ENCODE measurements around the gene PDAP1.

- TF ChIP-seq, protein P1, sequence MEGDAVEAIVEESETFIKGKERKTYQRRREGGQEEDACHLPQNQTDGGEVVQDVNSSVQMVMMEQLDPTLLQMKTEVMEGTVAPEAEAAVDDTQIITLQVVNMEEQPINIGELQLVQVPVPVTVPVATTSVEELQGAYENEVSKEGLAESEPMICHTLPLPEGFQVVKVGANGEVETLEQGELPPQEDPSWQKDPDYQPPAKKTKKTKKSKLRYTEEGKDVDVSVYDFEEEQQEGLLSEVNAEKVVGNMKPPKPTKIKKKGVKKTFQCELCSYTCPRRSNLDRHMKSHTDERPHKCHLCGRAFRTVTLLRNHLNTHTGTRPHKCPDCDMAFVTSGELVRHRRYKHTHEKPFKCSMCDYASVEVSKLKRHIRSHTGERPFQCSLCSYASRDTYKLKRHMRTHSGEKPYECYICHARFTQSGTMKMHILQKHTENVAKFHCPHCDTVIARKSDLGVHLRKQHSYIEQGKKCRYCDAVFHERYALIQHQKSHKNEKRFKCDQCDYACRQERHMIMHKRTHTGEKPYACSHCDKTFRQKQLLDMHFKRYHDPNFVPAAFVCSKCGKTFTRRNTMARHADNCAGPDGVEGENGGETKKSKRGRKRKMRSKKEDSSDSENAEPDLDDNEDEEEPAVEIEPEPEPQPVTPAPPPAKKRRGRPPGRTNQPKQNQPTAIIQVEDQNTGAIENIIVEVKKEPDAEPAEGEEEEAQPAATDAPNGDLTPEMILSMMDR (IDR thresholded peaks at IDR 0.05): no peak
- no peak for TF ChIP-seq POLR2A (IDR thresholded peaks at IDR 0.05)
Measured at GRCh38 chr7:99419323-99420021, 11.1 kb upstream of the PDAP1 start.

All from breast epithelium (tissue), 3 donors.